ENCODE measurements around the gene CDX2.

DNA sequence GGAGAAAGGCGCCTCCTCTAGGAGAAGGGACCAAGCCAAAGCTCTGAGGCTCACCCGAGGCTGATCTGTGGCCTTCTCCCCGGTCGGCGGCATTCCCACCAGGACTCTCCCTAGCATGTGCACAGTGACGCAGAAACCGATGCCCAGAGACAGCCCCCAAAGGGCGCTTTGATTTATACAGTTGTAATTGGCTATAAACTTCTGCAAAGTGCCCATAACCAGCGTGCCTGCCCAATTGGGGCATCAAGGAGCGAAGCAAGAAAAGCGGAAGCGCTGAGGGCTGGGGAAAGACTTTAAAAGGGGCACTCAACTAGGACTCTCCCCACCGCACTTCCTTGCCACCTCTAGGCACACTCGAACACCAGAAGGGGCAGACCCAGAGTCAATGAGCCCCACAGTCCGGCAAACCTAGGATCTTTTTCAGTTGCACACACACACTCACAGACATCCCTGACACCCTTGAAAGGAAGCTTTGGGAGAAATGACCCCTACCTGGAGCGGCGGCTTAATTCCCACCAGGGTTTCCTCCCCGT lies 1.8 kb downstream of the CDX2 start:
- no peak for TF ChIP-seq EZH2phosphoT487 (IDR thresholded peaks at IDR 0.05; ENCODE audit: borderline replicate concordance, low read length)
- TF ChIP-seq, protein P1, sequence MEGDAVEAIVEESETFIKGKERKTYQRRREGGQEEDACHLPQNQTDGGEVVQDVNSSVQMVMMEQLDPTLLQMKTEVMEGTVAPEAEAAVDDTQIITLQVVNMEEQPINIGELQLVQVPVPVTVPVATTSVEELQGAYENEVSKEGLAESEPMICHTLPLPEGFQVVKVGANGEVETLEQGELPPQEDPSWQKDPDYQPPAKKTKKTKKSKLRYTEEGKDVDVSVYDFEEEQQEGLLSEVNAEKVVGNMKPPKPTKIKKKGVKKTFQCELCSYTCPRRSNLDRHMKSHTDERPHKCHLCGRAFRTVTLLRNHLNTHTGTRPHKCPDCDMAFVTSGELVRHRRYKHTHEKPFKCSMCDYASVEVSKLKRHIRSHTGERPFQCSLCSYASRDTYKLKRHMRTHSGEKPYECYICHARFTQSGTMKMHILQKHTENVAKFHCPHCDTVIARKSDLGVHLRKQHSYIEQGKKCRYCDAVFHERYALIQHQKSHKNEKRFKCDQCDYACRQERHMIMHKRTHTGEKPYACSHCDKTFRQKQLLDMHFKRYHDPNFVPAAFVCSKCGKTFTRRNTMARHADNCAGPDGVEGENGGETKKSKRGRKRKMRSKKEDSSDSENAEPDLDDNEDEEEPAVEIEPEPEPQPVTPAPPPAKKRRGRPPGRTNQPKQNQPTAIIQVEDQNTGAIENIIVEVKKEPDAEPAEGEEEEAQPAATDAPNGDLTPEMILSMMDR (IDR thresholded peaks at IDR 0.05; ENCODE audit: low read depth, low read length, poor library complexity, severe bottlenecking) = no peak
